Measurements from ENCODE around the gene CFAP299.

CFAP299 gene

DNA sequence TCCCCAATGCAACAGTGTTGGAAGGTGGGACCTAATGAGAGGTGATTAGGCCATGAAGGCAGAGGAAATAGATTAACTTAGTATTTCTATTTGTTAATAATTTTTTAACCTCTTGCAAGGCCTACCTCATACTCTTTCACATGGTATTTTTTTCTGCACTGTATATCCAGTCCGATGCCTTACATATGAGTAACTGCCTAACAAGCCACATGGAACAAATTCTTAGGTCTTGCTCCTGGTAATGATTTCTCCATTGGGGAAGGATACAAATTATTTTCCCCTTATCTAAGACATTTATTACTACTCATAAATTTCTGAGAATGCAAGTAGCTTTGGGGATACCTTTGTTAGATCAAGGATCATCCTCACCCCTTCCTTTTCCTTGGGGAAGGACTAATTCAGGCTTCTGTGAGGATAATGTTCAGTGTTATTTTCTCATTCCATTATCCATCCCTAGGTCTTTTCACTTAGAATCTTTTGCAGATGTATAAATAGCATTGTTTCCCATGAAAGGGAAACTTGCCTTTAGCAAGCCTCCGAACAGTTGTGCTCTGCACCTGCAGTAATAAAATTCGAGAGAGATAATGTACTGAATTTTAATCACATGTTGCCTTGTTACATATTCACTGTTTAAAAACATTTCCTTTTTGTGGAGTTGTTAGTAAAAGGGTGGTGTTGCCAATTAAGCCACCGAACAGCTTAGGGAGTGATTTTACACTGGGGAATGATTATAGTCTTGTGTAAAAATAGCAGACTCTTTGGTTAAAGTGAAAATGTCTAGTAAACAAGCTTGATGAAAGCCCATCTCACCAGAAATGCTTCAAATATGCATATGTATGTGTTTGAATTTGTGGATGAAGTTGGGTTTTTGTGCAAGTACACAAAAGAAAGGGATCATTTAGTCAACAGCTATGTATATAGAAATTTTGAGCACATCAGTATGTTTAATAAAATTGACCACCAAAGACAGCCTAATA lies 89.9 kb downstream of the CFAP299 start:
- H3K27me3 ChIP-seq (ENCODE audit: insufficient read depth, low read length, poor library complexity, severe bottlenecking), result no peaks in the 10 kb centered on the region
- no peak overlapping the region for H3K4me3 ChIP-seq (ENCODE audit: low read length, poor library complexity, severe bottlenecking)
- TF ChIP-seq, protein P1, sequence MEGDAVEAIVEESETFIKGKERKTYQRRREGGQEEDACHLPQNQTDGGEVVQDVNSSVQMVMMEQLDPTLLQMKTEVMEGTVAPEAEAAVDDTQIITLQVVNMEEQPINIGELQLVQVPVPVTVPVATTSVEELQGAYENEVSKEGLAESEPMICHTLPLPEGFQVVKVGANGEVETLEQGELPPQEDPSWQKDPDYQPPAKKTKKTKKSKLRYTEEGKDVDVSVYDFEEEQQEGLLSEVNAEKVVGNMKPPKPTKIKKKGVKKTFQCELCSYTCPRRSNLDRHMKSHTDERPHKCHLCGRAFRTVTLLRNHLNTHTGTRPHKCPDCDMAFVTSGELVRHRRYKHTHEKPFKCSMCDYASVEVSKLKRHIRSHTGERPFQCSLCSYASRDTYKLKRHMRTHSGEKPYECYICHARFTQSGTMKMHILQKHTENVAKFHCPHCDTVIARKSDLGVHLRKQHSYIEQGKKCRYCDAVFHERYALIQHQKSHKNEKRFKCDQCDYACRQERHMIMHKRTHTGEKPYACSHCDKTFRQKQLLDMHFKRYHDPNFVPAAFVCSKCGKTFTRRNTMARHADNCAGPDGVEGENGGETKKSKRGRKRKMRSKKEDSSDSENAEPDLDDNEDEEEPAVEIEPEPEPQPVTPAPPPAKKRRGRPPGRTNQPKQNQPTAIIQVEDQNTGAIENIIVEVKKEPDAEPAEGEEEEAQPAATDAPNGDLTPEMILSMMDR (conservative IDR thresholded peaks at IDR 0.05; ENCODE audit: low read length), result no peak
- TF ChIP-seq EZH2phosphoT487 (IDR thresholded peaks at IDR 0.05; ENCODE audit: borderline replicate concordance), result no peak
- no peaks in the 10 kb centered on the region for H3F3A ChIP-seq (ENCODE audit: low read depth)
- no peaks in the 10 kb centered on the region for H3K36me3 ChIP-seq (ENCODE audit: insufficient read depth, low read length)
- H4K20me1 ChIP-seq (ENCODE audit: insufficient read depth, low read length, poor library complexity, severe bottlenecking), result no peaks in the 10 kb centered on the region
- no peaks in the 10 kb centered on the region for H3K79me2 ChIP-seq (ENCODE audit: insufficient read depth, low read length)
- peak overlapping the region; percentile 8 for H3K4me2 ChIP-seq (ENCODE audit: low read depth, low read length, poor library complexity, severe bottlenecking)
- peaks cover 25% of the 10 kb centered on the region for H3K4me1 ChIP-seq (ENCODE audit: insufficient read depth, low read length, poor library complexity, severe bottlenecking)
- no peak overlapping the region for H3K9ac ChIP-seq (ENCODE audit: low read depth, low read length, poor library complexity, severe bottlenecking)
- H2AFZ ChIP-seq (ENCODE audit: low read length), result no peak overlapping the region
- no peaks in the 10 kb centered on the region for H3K9me2 ChIP-seq (replicated peaks; ENCODE audit: low read depth, low read length)
- no peaks in the 10 kb centered on the region for H3K9me3 ChIP-seq (ENCODE audit: insufficient read depth, low read depth, low read length)

DNA sequence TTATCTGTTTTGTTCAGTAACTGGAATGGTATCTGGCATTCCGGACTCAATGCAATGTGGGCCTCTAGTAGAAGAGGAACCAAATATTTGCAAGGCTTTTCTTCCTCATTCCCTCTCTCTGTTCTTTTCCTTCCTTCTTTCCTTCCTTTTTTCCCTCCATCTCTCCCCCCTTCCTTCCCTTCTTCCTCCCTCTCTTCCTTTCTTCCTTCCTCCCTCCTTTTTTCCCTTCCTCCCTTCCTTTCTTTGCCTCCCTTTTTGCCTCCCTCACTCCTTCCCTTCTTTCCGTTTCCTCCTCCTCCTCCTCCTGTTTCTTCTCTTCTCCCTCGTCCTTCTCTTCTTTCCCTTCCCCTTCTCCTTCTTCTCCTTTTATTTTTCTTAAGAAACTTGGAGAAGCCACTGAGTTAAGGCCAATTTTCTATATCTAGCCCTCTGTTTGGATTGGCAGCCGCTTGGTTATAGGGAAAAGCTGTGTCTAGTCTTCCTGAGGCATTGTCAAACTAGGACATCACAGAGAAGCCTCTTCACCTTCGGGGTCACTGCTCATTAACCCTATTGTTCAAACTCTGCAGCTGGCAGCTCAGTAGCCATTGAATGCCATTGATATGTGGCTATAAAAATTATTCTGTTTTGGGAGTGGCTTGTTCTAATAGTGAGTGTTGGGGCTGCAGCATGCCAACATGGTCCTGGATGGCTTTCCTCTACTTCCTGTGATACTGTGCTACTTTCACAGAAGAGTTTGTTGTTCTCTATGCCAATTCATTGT lies 95.9 kb downstream of the CFAP299 start:
- Histone ChIP-seq H3K4me1 (ENCODE audit: insufficient read depth, low read length, poor library complexity, severe bottlenecking) (peaks cover 4% of the 10 kb centered on the region), H3K9me3 (ENCODE audit: insufficient read depth, low read depth, low read length) (no peaks in the 10 kb centered on the region), H2AFZ (ENCODE audit: low read length) (peak overlapping the region; percentile 7; the same call in 1 of the 2 replicates), H3F3A (ENCODE audit: low read depth) (no peaks in the 10 kb centered on the region), H3K4me3 (ENCODE audit: low read length, poor library complexity, severe bottlenecking) (no peak overlapping the region), H3K36me3 (ENCODE audit: insufficient read depth, low read length) (no peaks in the 10 kb centered on the region), H3K27me3 (ENCODE audit: insufficient read depth, low read length, poor library complexity, severe bottlenecking) (no peaks in the 10 kb centered on the region), H3K9ac (ENCODE audit: low read depth, low read length, poor library complexity, severe bottlenecking) (no peak overlapping the region), H3K4me2 (ENCODE audit: low read depth, low read length, poor library complexity, severe bottlenecking) (no peak overlapping the region), H4K20me1 (ENCODE audit: insufficient read depth, low read length, poor library complexity, severe bottlenecking) (no peaks in the 10 kb centered on the region), H3K9me2 (replicated peaks; ENCODE audit: low read depth, low read length) (no peaks in the 10 kb centered on the region), H3K79me2 (ENCODE audit: insufficient read depth, low read length) (no peaks in the 10 kb centered on the region)
- no peak for TF ChIP-seq EZH2phosphoT487 (IDR thresholded peaks at IDR 0.05; ENCODE audit: borderline replicate concordance)
- TF ChIP-seq, protein P1 (conservative IDR thresholded peaks at IDR 0.05; ENCODE audit: low read length), result no peak

DNA sequence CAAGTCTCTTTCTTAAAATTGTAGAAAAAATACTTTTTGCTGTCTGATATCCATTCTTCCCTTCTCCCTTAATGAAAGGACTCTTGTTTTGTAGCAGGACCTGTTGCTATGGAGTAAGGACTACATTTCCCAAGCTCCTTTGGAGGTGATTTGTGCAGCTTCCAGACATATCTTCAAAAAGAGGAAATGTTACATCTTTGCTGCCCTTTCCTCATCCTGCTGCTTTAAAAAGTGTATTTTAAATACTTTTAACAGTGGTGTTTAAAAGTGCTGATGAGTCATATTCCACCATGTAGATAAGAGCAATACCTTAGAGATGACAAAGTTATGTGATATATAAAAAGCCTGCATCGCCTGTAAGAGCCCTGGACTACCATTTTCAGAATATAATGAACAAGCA lies 98.7 kb downstream of the CFAP299 start:
- Histone ChIP-seq H3K4me1 (ENCODE audit: insufficient read depth, low read length, poor library complexity, severe bottlenecking) (peaks cover 18% of the 10 kb centered on the region), H4K20me1 (ENCODE audit: insufficient read depth, low read length, poor library complexity, severe bottlenecking) (no peaks in the 10 kb centered on the region), H3F3A (ENCODE audit: low read depth) (peaks cover 3% of the 10 kb centered on the region; the same call in 1 of the 2 replicates), H3K9ac (ENCODE audit: low read depth, low read length, poor library complexity, severe bottlenecking) (no peak overlapping the region), H3K4me3 (ENCODE audit: low read length, poor library complexity, severe bottlenecking) (no peak overlapping the region), H3K36me3 (ENCODE audit: insufficient read depth, low read length) (no peaks in the 10 kb centered on the region), H3K9me3 (ENCODE audit: insufficient read depth, low read depth, low read length) (no peaks in the 10 kb centered on the region), H3K4me2 (ENCODE audit: low read depth, low read length, poor library complexity, severe bottlenecking) (no peak overlapping the region), H2AFZ (ENCODE audit: low read length) (peak overlapping the region; percentile 11; the same call in 1 of the 2 replicates), H3K79me2 (ENCODE audit: insufficient read depth, low read length) (no peaks in the 10 kb centered on the region), H3K9me2 (replicated peaks; ENCODE audit: low read depth, low read length) (no peaks in the 10 kb centered on the region), H3K27me3 (ENCODE audit: insufficient read depth, low read length, poor library complexity, severe bottlenecking) (no peaks in the 10 kb centered on the region)
- TF ChIP-seq, protein P1 (conservative IDR thresholded peaks at IDR 0.05; ENCODE audit: low read length), result no peak
- no peak for TF ChIP-seq EZH2phosphoT487 (IDR thresholded peaks at IDR 0.05; ENCODE audit: borderline replicate concordance)

Data from Loucy (cell line).